HCT116 (cell line): ENCODE measurements around the gene DLST. TPM values are rescaled to one million over a fixed set of nuclear protein-coding genes. Genes with fewer than 3 reads are reported as not detected.

Experiments used
- ATAC-seq: fragments of 200-7000 bp; cut with Tn5 transposase; 2 replicates; pipeline ENCODE4 v1.9.1; 2020; ENCODE audit warnings: mild to moderate bottlenecking, moderate library complexity
- BruUV-seq: library from RNA; stranded (reverse); fragments of 400-500 nt; replicated peaks from 2 replicates; lab custom pipeline; 2021; lab: Mats Ljungman, UMichigan
- CTCF ChIA-PET: fragments of 300-600 bp; sonication (Branson Sonifier 250); formaldehyde crosslinking; loops from one replicate; lab custom pipeline; 2021; ENCODE audit warnings: antibody characterized with exemption; lab: Charles Lee
- POLR2A ChIA-PET: fragments of 300-600, 350-600 bp; sonication (Branson Sonifier 250); formaldehyde crosslinking; loops from one replicate; lab custom pipeline; 2021; ENCODE audit warnings: antibody characterized with exemption; lab: Charles Lee
- RAD21 ChIA-PET, 2 experiments: fragments of 300-600 bp; sonication (Branson Sonifier 250); formaldehyde crosslinking; loops; one replicate each; lab custom pipeline; 2023; ENCODE audit warnings: low total read pairs in 2 of 2; ENCODE audit not compliant: uncharacterized antibody in 2 of 2, unreplicated experiment in 2 of 2, low non-redundant PET in 1 of 2; lab: Charles Lee
- DNase-seq: peaks from one replicate; pipeline ENCODE4 v3.0.0-alpha.2; 2010; ENCODE audit warnings: low read depth, low spot score
- H2AFZ ChIP-seq: fragments of 200-600 bp; shearing (Covaris generic), sonication (generic); 2 replicates; pipeline ENCODE4 v1.6.1; 2017; ENCODE audit warnings: low read depth, mixed run types, mixed read lengths, antibody characterized with exemption, low read length; ENCODE audit not compliant: poor library complexity, severe bottlenecking
- H3K27ac ChIP-seq: 2 replicates; pipeline ENCODE4 v1.5.1; 2012; ENCODE audit warnings: low read depth, low read length
- H3K27me3 ChIP-seq: fragments of 200-600 bp; sonication (generic); 2 replicates; pipeline ENCODE4 v1.6.1; 2016; ENCODE audit warnings: mixed run types, low read length, mixed read lengths; ENCODE audit not compliant: insufficient read depth
- H3K36me3 ChIP-seq, 2 experiments: fragments of 200-500 bp in 1 of 2; fragments of 200-600 bp in 1 of 2; sonication (Bioruptor generic) in 1 of 2; sonication (generic) in 1 of 2; 2 replicates each; pipeline versions ENCODE4 v1.5.1 to v1.6.1; 2014 to 2016; ENCODE audit warnings: low read length in 2 of 2, inconsistent platforms in 1 of 2, mixed read lengths in 1 of 2, mixed run types in 1 of 2; ENCODE audit not compliant: insufficient read depth in 2 of 2, control insufficient read depth in 1 of 2
- H3K4me1 ChIP-seq, 2 experiments: fragments of 200-600 bp in 1 of 2; sonication (generic) in 1 of 2; 2 replicates each; pipeline versions ENCODE4 v1.5.1 to v1.6.1; 2012 to 2017; ENCODE audit warnings: low read length in 2 of 2, inconsistent platforms in 1 of 2, mild to moderate bottlenecking in 1 of 2, mixed read lengths in 1 of 2, mixed run types in 1 of 2, moderate library complexity in 1 of 2; ENCODE audit not compliant: insufficient read depth in 2 of 2, control insufficient read depth in 1 of 2
- H3K4me2 ChIP-seq: fragments of 200-600 bp; sonication (generic); 2 replicates; pipeline ENCODE4 v1.6.1; 2017; ENCODE audit warnings: mixed run types, low read length, mixed read lengths
- H3K4me3 ChIP-seq, 2 experiments: fragments of 200-600 bp in 1 of 2; sonication (generic) in 1 of 2; replicated peaks in 1 of 2; 2 replicates each; pipeline ENCODE4 v1.5.1; 2011 to 2016; ENCODE audit warnings: low read length in 2 of 2, control low read depth in 1 of 2, low read depth in 1 of 2, mild to moderate bottlenecking in 1 of 2, mixed read lengths in 1 of 2, mixed run types in 1 of 2
- H3K79me2 ChIP-seq: fragments of 200-600 bp; sonication (generic); 2 replicates; pipeline ENCODE4 v1.6.1; 2017; ENCODE audit warnings: mild to moderate bottlenecking, mixed run types, low read length, moderate library complexity, mixed read lengths; ENCODE audit not compliant: insufficient read depth
- H3K9ac ChIP-seq: fragments of 200-600 bp; sonication (generic); 2 replicates; pipeline ENCODE4 v1.6.1; 2016; ENCODE audit warnings: low read length, mixed read lengths
- H3K9me2 ChIP-seq: fragments of 200-600 bp; sonication (generic), shearing (Covaris generic); 2 replicates; pipeline ENCODE4 v1.6.1; 2017; ENCODE audit warnings: mixed run types, mild to moderate bottlenecking, moderate library complexity; ENCODE audit not compliant: insufficient read depth
- H3K9me3 ChIP-seq, 2 experiments: fragments of 200-500 bp in 1 of 2; fragments of 200-600 bp in 1 of 2; sonication (Bioruptor generic) in 1 of 2; sonication (generic) in 1 of 2; 2 replicates each; pipeline ENCODE4 v1.6.1; 2014 to 2017; ENCODE audit warnings: low read length in 2 of 2, mixed read lengths in 2 of 2, inconsistent platforms in 1 of 2, low read depth in 1 of 2, mild to moderate bottlenecking in 1 of 2, mixed run types in 1 of 2, moderate library complexity in 1 of 2; ENCODE audit not compliant: control insufficient read depth in 1 of 2, insufficient read depth in 1 of 2
- H4K20me1 ChIP-seq: fragments of 200-600 bp; sonication (generic), shearing (Covaris generic); 2 replicates; pipeline ENCODE4 v1.6.1; 2017; ENCODE audit warnings: mixed run types, mild to moderate bottlenecking, moderate library complexity; ENCODE audit not compliant: insufficient read depth
- CEBPB ChIP-seq: IDR thresholded peaks from 2 replicates; pipeline ENCODE4 v1.6.1; 2012; ENCODE audit warnings: low read depth
- ELF1 ChIP-seq: IDR thresholded peaks from 2 replicates; pipeline ENCODE4 v1.6.1; 2012; ENCODE audit warnings: low read depth, borderline replicate concordance
- FOSL1 ChIP-seq: IDR thresholded peaks from 2 replicates; pipeline ENCODE4 v1.6.1; 2012; ENCODE audit warnings: low read depth
- MAX ChIP-seq: IDR thresholded peaks from 2 replicates; pipeline ENCODE4 v1.6.1; 2012
- SIN3A ChIP-seq: IDR thresholded peaks from 2 replicates; pipeline ENCODE4 v1.6.1; 2012; ENCODE audit warnings: low read depth
- SP1 ChIP-seq: IDR thresholded peaks from 2 replicates; pipeline ENCODE4 v1.6.1; 2012; ENCODE audit warnings: low read depth
- TCF7L2 ChIP-seq: IDR thresholded peaks from 2 replicates; pipeline ENCODE4 v1.7.0; 2011; ENCODE audit warnings: borderline replicate concordance, inconsistent platforms; ENCODE audit not compliant: insufficient read depth, insufficient read length; ENCODE audit errors: extremely low read depth
- intact Hi-C: fragments of 100-400 bp; cut with micrococcal nuclease; formaldehyde crosslinking; loops from 2 replicates; pipeline ENCODE4 v1.10.0; 2022
- total RNA-seq: library from RNA; stranded (reverse); gene quantifications from one replicate; pipeline ENCODE4 v1.2.1, GENCODE V29; 2021; ENCODE audit not compliant: unreplicated experiment

The DLST gene
- total RNA-seq, 1 experiment from 2014 or later: 101 TPM

- Histone ChIP-seq H3K36me3 (peaks cover 51 to 64% of the 10 kb centered on the region in 2 experiments; a peak in 3 of 4 replicates), H3K4me2 (no peak overlapping the region), H3K27ac (no peak overlapping the region), H3K4me3 (no peak overlapping the region), H2AFZ (no peak overlapping the region), H3K79me2 (peaks cover 35% of the 10 kb centered on the region), H3K27me3 (no peaks in the 10 kb centered on the region), H3K9me3 (no peaks in the 10 kb centered on the region), H4K20me1 (peaks cover 8% of the 10 kb centered on the region; the same call in 1 of the 2 replicates), H3K4me1 (peaks cover 14 to 19% of the 10 kb centered on the region in 2 experiments), H3K9me2 (no peaks in the 10 kb centered on the region), H3K9ac (no peak overlapping the region)
- RAD21 ChIA-PET: no interaction called here
- DNase-seq: no peak
- intact Hi-C loops: no loop called here
- no peak for TF ChIP-seq CEBPB
- no peak for TF ChIP-seq SP1
- no peak for TF ChIP-seq ELF1
- TF ChIP-seq TCF7L2: no peak
- ATAC-seq: no peak
- CTCF ChIA-PET: no interaction called here
- BruUV-seq: no TSS peak
- POLR2A ChIA-PET: no interaction called here
Measured at GRCh38 chr14:74891870-74892269, 10.2 kb downstream of the DLST start.

GRCh38 chr14:74892745-74893144 lies 11.0 kb downstream of the DLST start:
- ChIA-PET POLR2A (no interaction called here), CTCF (interaction anchor here (0.8 to 1.4 kb wide), 2 partner anchors 13 to 32 kb away, joined by 4 to 6 read pairs; no protein-coding TSS in a partner anchor), RAD21 (no interaction called here)
- no peaks in the 10 kb centered on the region for H3K9me3 ChIP-seq
- no TSS peak for BruUV-seq
- no peak overlapping the region for H3K27ac ChIP-seq
- intact Hi-C loops: no loop called here
- H2AFZ ChIP-seq: no peak overlapping the region
- peaks cover 26% of the 10 kb centered on the region for H3K79me2 ChIP-seq
- H3K36me3 ChIP-seq: peaks cover 56 to 73% of the 10 kb centered on the region in 2 experiments; a peak in 3 of 4 replicates
- ATAC-seq (no peak), DNase-seq (no peak)
- no peak overlapping the region for H3K4me2 ChIP-seq
- no peak overlapping the region for H3K9ac ChIP-seq
- no peak overlapping the region for H3K4me3 ChIP-seq
- H4K20me1 ChIP-seq: peaks cover 7% of the 10 kb centered on the region; the same call in 1 of the 2 replicates
- H3K4me1 ChIP-seq: peaks cover 11% of the 10 kb centered on the region in 2 experiments
- no peak for TF ChIP-seq FOSL1
- TF ChIP-seq MAX: no peak
- TF ChIP-seq SIN3A: no peak
- no peaks in the 10 kb centered on the region for H3K9me2 ChIP-seq
- H3K27me3 ChIP-seq: no peaks in the 10 kb centered on the region
